NB4 (cell line): ENCODE measurements around the gene GLYR1.
"Not testable (repeated sequence)": the region's sequence is repeated elsewhere in the genome, so short reads cannot be mapped to it uniquely, and the experiment has no call there.

Experiments
- DNase-seq: peaks from one replicate; pipeline ENCODE4 v3.0.0; 2010; ENCODE audit warnings: low read depth
- H3K4me3 ChIP-seq: one replicate; pipeline ENCODE4 v1.5.1; 2011; ENCODE audit warnings: mild to moderate bottlenecking, low read depth, low read length, moderate library complexity
- CTCF ChIP-seq: IDR thresholded peaks from one replicate; pipeline ENCODE4 v1.5.1; 2012; ENCODE audit warnings: low read depth, low read length
- MAX ChIP-seq: IDR thresholded peaks from 2 replicates; pipeline ENCODE4 v1.6.1; 2011; ENCODE audit warnings: low read depth, low read length
- MYC ChIP-seq: IDR thresholded peaks from 2 replicates; pipeline ENCODE4 v1.6.1; 2011; ENCODE audit warnings: low read depth, low read length
- POLR2A ChIP-seq: IDR thresholded peaks from 2 replicates; pipeline ENCODE4 v1.6.1; 2011; ENCODE audit warnings: mild to moderate bottlenecking; ENCODE audit not compliant: insufficient read length; ENCODE audit errors: extremely low read depth

GLYR1 gene

GRCh38 chr16:4785758-4786433, 61.2 kb downstream of the GLYR1 start:
- H3K4me3 ChIP-seq = no peak overlapping the region
- TF ChIP-seq MYC (no peak), POLR2A (no peak), MAX (no peak), CTCF (no peak)
- DNase-seq = no peak

GRCh38 chr16:4784444-4784987, 62.6 kb downstream of the GLYR1 start:
- not testable (repeated sequence) for DNase-seq, H3K4me3 ChIP-seq

GRCh38 chr16:4783951-4784336, 63.1 kb downstream of the GLYR1 start:
- TF ChIP-seq MAX (no peak), MYC (no peak), POLR2A (no peak), CTCF (no peak)
- no peak for DNase-seq
- H3K4me3 ChIP-seq = no peak overlapping the region

GRCh38 chr16:4783251-4783950, 63.7 kb downstream of the GLYR1 start:
- no peak overlapping the region for H3K4me3 ChIP-seq
- no peak for TF ChIP-seq CTCF
- TF ChIP-seq MAX = no peak
- TF ChIP-seq MYC = no peak
- no peak for TF ChIP-seq POLR2A
- no peak for DNase-seq

GRCh38 chr16:4780235-4780634, 66.9 kb downstream of the GLYR1 start:
- TF ChIP-seq CTCF (no peak), MYC (no peak), POLR2A (no peak), MAX (no peak)
- DNase-seq = no peak
- H3K4me3 ChIP-seq = no peak overlapping the region

- H3K4me3 ChIP-seq = no peak overlapping the region
- DNase-seq = no peak
- no peak for TF ChIP-seq CTCF
- TF ChIP-seq MAX = no peak
- no peak for TF ChIP-seq MYC
- no peak for TF ChIP-seq POLR2A
Observed at GRCh38 chr16:4778050-4778392, 69.1 kb downstream of the GLYR1 start.
